HCT116 (cell line): ENCODE measurements around the gene HECW1. TPM values are rescaled to one million over a fixed set of nuclear protein-coding genes. Genes with fewer than 3 reads are reported as not detected.

Source experiments
- ATAC-seq: fragments of 200-7000 bp; cut with Tn5 transposase; 2 replicates; pipeline ENCODE4 v1.9.1; 2020; ENCODE audit warnings: mild to moderate bottlenecking, moderate library complexity
- BruUV-seq: library from RNA; stranded (reverse); fragments of 400-500 nt; replicated peaks from 2 replicates; lab custom pipeline; 2021; lab: Mats Ljungman, UMichigan
- CTCF ChIA-PET: fragments of 300-600 bp; sonication (Branson Sonifier 250); formaldehyde crosslinking; loops from one replicate; lab custom pipeline; 2021; ENCODE audit warnings: antibody characterized with exemption; lab: Charles Lee
- POLR2A ChIA-PET: fragments of 300-600, 350-600 bp; sonication (Branson Sonifier 250); formaldehyde crosslinking; loops from one replicate; lab custom pipeline; 2021; ENCODE audit warnings: antibody characterized with exemption; lab: Charles Lee
- RAD21 ChIA-PET, 2 experiments: fragments of 300-600 bp; sonication (Branson Sonifier 250); formaldehyde crosslinking; loops; one replicate each; lab custom pipeline; 2023; ENCODE audit warnings: low total read pairs in 2 of 2; ENCODE audit not compliant: uncharacterized antibody in 2 of 2, unreplicated experiment in 2 of 2, low non-redundant PET in 1 of 2; lab: Charles Lee
- DNase-seq: peaks from one replicate; pipeline ENCODE4 v3.0.0-alpha.2; 2010; ENCODE audit warnings: low read depth, low spot score
- H2AFZ ChIP-seq: fragments of 200-600 bp; shearing (Covaris generic), sonication (generic); 2 replicates; pipeline ENCODE4 v1.6.1; 2017; ENCODE audit warnings: low read depth, mixed run types, mixed read lengths, antibody characterized with exemption, low read length; ENCODE audit not compliant: poor library complexity, severe bottlenecking
- H3K27ac ChIP-seq: 2 replicates; pipeline ENCODE4 v1.5.1; 2012; ENCODE audit warnings: low read depth, low read length
- H3K27me3 ChIP-seq: fragments of 200-600 bp; sonication (generic); 2 replicates; pipeline ENCODE4 v1.6.1; 2016; ENCODE audit warnings: mixed run types, low read length, mixed read lengths; ENCODE audit not compliant: insufficient read depth
- H3K36me3 ChIP-seq, 2 experiments: fragments of 200-500 bp in 1 of 2; fragments of 200-600 bp in 1 of 2; sonication (Bioruptor generic) in 1 of 2; sonication (generic) in 1 of 2; 2 replicates each; pipeline versions ENCODE4 v1.5.1 to v1.6.1; 2014 to 2016; ENCODE audit warnings: low read length in 2 of 2, inconsistent platforms in 1 of 2, mixed read lengths in 1 of 2, mixed run types in 1 of 2; ENCODE audit not compliant: insufficient read depth in 2 of 2, control insufficient read depth in 1 of 2
- H3K4me1 ChIP-seq, 2 experiments: fragments of 200-600 bp in 1 of 2; sonication (generic) in 1 of 2; 2 replicates each; pipeline versions ENCODE4 v1.5.1 to v1.6.1; 2012 to 2017; ENCODE audit warnings: low read length in 2 of 2, inconsistent platforms in 1 of 2, mild to moderate bottlenecking in 1 of 2, mixed read lengths in 1 of 2, mixed run types in 1 of 2, moderate library complexity in 1 of 2; ENCODE audit not compliant: insufficient read depth in 2 of 2, control insufficient read depth in 1 of 2
- H3K4me2 ChIP-seq: fragments of 200-600 bp; sonication (generic); 2 replicates; pipeline ENCODE4 v1.6.1; 2017; ENCODE audit warnings: mixed run types, low read length, mixed read lengths
- H3K4me3 ChIP-seq, 2 experiments: fragments of 200-600 bp in 1 of 2; sonication (generic) in 1 of 2; replicated peaks in 1 of 2; 2 replicates each; pipeline ENCODE4 v1.5.1; 2011 to 2016; ENCODE audit warnings: low read length in 2 of 2, control low read depth in 1 of 2, low read depth in 1 of 2, mild to moderate bottlenecking in 1 of 2, mixed read lengths in 1 of 2, mixed run types in 1 of 2
- H3K79me2 ChIP-seq: fragments of 200-600 bp; sonication (generic); 2 replicates; pipeline ENCODE4 v1.6.1; 2017; ENCODE audit warnings: mild to moderate bottlenecking, mixed run types, low read length, moderate library complexity, mixed read lengths; ENCODE audit not compliant: insufficient read depth
- H3K9ac ChIP-seq: fragments of 200-600 bp; sonication (generic); 2 replicates; pipeline ENCODE4 v1.6.1; 2016; ENCODE audit warnings: low read length, mixed read lengths
- H3K9me2 ChIP-seq: fragments of 200-600 bp; sonication (generic), shearing (Covaris generic); 2 replicates; pipeline ENCODE4 v1.6.1; 2017; ENCODE audit warnings: mixed run types, mild to moderate bottlenecking, moderate library complexity; ENCODE audit not compliant: insufficient read depth
- H3K9me3 ChIP-seq, 2 experiments: fragments of 200-500 bp in 1 of 2; fragments of 200-600 bp in 1 of 2; sonication (Bioruptor generic) in 1 of 2; sonication (generic) in 1 of 2; 2 replicates each; pipeline ENCODE4 v1.6.1; 2014 to 2017; ENCODE audit warnings: low read length in 2 of 2, mixed read lengths in 2 of 2, inconsistent platforms in 1 of 2, low read depth in 1 of 2, mild to moderate bottlenecking in 1 of 2, mixed run types in 1 of 2, moderate library complexity in 1 of 2; ENCODE audit not compliant: control insufficient read depth in 1 of 2, insufficient read depth in 1 of 2
- H4K20me1 ChIP-seq: fragments of 200-600 bp; sonication (generic), shearing (Covaris generic); 2 replicates; pipeline ENCODE4 v1.6.1; 2017; ENCODE audit warnings: mixed run types, mild to moderate bottlenecking, moderate library complexity; ENCODE audit not compliant: insufficient read depth
- EGR1 ChIP-seq: IDR thresholded peaks from 2 replicates; pipeline ENCODE4 v1.6.1; 2012; ENCODE audit warnings: low read depth
- SIN3A ChIP-seq: IDR thresholded peaks from 2 replicates; pipeline ENCODE4 v1.6.1; 2012; ENCODE audit warnings: low read depth
- SP1 ChIP-seq: IDR thresholded peaks from 2 replicates; pipeline ENCODE4 v1.6.1; 2012; ENCODE audit warnings: low read depth
- SRF ChIP-seq: IDR thresholded peaks from 2 replicates; pipeline ENCODE4 v1.6.1; 2012; ENCODE audit warnings: low read depth
- TCF7L2 ChIP-seq: IDR thresholded peaks from 2 replicates; pipeline ENCODE4 v1.7.0; 2011; ENCODE audit warnings: borderline replicate concordance, inconsistent platforms; ENCODE audit not compliant: insufficient read depth, insufficient read length; ENCODE audit errors: extremely low read depth
- YY1 ChIP-seq: IDR thresholded peaks from 2 replicates; pipeline ENCODE4 v1.6.1; 2011; ENCODE audit warnings: low read length, low read depth, moderate library complexity, mild to moderate bottlenecking; ENCODE audit not compliant: insufficient replicate concordance; ENCODE audit errors: extremely low read depth
- intact Hi-C: fragments of 100-400 bp; cut with micrococcal nuclease; formaldehyde crosslinking; loops from 2 replicates; pipeline ENCODE4 v1.10.0; 2022
- total RNA-seq: library from RNA; stranded (reverse); gene quantifications from one replicate; pipeline ENCODE4 v1.2.1, GENCODE V29; 2021; ENCODE audit not compliant: unreplicated experiment
- TF ChIP-seq, protein P1 (sequence below): IDR thresholded peaks from 2 replicates; pipeline ENCODE4 v1.6.1; 2012
- TF ChIP-seq, protein P2 (sequence below): IDR thresholded peaks from 2 replicates; pipeline ENCODE4 v1.6.1; 2011; ENCODE audit warnings: mild to moderate bottlenecking, low read length, moderate library complexity; ENCODE audit not compliant: insufficient replicate concordance; ENCODE audit errors: extremely low read depth
- TF ChIP-seq, protein P3 (sequence below): IDR thresholded peaks from 2 replicates; pipeline ENCODE4 v1.6.1; 2012; ENCODE audit warnings: low read depth

The HECW1 gene
- total RNA-seq, 1 experiment from 2014 or later, result 5.6 TPM

DNA sequence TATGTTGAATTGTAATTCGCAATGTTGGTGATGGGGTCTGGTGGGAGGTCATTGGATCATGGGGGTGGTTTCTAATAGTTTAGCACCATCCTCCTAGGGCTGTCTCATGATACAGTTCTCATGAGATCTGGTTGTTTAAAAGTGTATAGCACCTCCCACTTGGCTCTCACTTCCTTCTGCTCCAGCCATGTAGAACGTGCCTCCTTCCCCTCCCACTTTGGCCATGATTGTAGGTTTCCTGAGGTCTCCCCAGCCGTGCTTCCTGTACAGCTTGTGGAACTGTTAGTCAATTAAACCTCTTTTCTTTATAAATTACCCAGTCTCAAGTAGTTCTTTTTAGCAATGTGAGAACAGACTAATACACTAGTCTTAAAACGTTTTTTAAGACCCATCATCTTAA lies 15.6 kb upstream of the HECW1 start:
- TF ChIP-seq, protein P1, sequence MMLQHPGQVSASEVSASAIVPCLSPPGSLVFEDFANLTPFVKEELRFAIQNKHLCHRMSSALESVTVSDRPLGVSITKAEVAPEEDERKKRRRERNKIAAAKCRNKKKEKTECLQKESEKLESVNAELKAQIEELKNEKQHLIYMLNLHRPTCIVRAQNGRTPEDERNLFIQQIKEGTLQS, result no peak
- TF ChIP-seq SIN3A (no peak), SP1 (no peak), TCF7L2 (no peak), SRF (no peak), YY1 (no peak), EGR1 (no peak)
- TF ChIP-seq, protein P2, sequence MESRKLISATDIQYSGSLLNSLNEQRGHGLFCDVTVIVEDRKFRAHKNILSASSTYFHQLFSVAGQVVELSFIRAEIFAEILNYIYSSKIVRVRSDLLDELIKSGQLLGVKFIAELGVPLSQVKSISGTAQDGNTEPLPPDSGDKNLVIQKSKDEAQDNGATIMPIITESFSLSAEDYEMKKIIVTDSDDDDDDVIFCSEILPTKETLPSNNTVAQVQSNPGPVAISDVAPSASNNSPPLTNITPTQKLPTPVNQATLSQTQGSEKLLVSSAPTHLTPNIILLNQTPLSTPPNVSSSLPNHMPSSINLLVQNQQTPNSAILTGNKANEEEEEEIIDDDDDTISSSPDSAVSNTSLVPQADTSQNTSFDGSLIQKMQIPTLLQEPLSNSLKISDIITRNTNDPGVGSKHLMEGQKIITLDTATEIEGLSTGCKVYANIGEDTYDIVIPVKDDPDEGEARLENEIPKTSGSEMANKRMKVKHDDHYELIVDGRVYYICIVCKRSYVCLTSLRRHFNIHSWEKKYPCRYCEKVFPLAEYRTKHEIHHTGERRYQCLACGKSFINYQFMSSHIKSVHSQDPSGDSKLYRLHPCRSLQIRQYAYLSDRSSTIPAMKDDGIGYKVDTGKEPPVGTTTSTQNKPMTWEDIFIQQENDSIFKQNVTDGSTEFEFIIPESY, result no peak
- TF ChIP-seq, protein P3, sequence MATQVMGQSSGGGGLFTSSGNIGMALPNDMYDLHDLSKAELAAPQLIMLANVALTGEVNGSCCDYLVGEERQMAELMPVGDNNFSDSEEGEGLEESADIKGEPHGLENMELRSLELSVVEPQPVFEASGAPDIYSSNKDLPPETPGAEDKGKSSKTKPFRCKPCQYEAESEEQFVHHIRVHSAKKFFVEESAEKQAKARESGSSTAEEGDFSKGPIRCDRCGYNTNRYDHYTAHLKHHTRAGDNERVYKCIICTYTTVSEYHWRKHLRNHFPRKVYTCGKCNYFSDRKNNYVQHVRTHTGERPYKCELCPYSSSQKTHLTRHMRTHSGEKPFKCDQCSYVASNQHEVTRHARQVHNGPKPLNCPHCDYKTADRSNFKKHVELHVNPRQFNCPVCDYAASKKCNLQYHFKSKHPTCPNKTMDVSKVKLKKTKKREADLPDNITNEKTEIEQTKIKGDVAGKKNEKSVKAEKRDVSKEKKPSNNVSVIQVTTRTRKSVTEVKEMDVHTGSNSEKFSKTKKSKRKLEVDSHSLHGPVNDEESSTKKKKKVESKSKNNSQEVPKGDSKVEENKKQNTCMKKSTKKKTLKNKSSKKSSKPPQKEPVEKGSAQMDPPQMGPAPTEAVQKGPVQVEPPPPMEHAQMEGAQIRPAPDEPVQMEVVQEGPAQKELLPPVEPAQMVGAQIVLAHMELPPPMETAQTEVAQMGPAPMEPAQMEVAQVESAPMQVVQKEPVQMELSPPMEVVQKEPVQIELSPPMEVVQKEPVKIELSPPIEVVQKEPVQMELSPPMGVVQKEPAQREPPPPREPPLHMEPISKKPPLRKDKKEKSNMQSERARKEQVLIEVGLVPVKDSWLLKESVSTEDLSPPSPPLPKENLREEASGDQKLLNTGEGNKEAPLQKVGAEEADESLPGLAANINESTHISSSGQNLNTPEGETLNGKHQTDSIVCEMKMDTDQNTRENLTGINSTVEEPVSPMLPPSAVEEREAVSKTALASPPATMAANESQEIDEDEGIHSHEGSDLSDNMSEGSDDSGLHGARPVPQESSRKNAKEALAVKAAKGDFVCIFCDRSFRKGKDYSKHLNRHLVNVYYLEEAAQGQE, result no peak
- CTCF ChIA-PET, result no interaction called here
- no peak overlapping the region for H3K9ac ChIP-seq
- no peak overlapping the region for H3K27ac ChIP-seq
- H3K36me3 ChIP-seq, result no peaks in the 10 kb centered on the region
- no peaks in the 10 kb centered on the region for H3K27me3 ChIP-seq
- POLR2A ChIA-PET, result no interaction called here
- RAD21 ChIA-PET, result no interaction called here
- DNase-seq, result no peak
- H2AFZ ChIP-seq, result no peak overlapping the region
- H3K4me1 ChIP-seq, result no peaks in the 10 kb centered on the region
- intact Hi-C loops, result no loop called here
- ATAC-seq, result no peak
- BruUV-seq, result no TSS peak
- H3K9me2 ChIP-seq, result no peaks in the 10 kb centered on the region
- no peaks in the 10 kb centered on the region for H3K79me2 ChIP-seq
- no peak overlapping the region for H3K4me3 ChIP-seq
- no peak overlapping the region for H3K4me2 ChIP-seq
- H3K9me3 ChIP-seq, result no peaks in the 10 kb centered on the region
- H4K20me1 ChIP-seq, result no peaks in the 10 kb centered on the region
